ENCODE measurements around the gene HID1. TPM values are rescaled to one million over a fixed set of nuclear protein-coding genes. Genes with fewer than 3 reads are reported as not detected.
A peak's percentile ranks its signal among the peaks of the same experiment; 100 is the strongest.

The HID1 gene
- polyA plus RNA-seq, 2 of the 4 experiments (the other 2 are of a cell fraction): 5.2 to 11.7 TPM

DNA sequence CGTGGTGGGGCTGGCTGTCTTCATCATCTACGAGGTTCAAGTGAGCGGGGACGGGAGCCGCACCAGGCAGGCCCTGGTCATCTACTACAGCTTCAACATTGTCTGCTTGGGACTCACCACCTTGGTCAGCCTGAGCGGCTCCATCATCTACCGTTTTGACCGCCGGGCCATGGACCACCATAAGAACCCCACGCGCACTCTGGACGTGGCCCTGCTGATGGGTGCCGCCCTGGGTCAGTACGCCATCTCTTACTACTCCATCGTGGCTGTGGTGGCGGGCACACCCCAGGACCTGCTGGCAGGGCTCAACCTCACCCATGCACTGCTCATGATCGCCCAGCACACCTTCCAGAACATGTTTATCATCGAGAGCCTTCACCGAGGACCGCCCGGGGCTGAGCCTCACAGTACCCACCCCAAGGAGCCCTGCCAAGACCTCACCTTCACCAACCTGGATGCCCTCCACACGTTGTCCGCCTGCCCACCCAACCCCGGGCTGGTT lies 42.0 kb downstream of the HID1 start:
- Histone ChIP-seq H3K4me1 (peaks cover 12% of the 10 kb centered on the region; the same call in 2 of the 3 replicates), H3K4me2 (no peak overlapping the region), H3K4me3 (no peak overlapping the region), H3K27ac (peak overlapping the region in 1 of 2 experiments; percentile 24; a peak in 1 of 6 replicates), H3K9me3 (no peaks in the 10 kb centered on the region)
- CTCF ChIA-PET: interaction anchor here (1.0 to 42.0 kb wide), 4 partner anchors 8 to 82 kb away, joined by 3 to 1448 read pairs (median 46); partner anchors contain the start of genes HID1, MRPL58, OTOP2 and USH1G
- FAIRE-seq (no peak), DNase-seq (ENCODE audit: low read depth in 1 of 2, low spot score in 1 of 2) (no peak), ATAC-seq (no peak)
- TF ChIP-seq FOXS1 (CRISPR knock-in tag; IDR thresholded peaks at IDR 0.05): no peak
- no peak for TF ChIP-seq ZSCAN20 (CRISPR knock-in tag; IDR thresholded peaks at IDR 0.05)
- TF ChIP-seq TP53 (CRISPR knock-in tag; IDR thresholded peaks at IDR 0.05): no peak
- TF ChIP-seq ZFP36 (IDR thresholded peaks at IDR 0.05; ENCODE audit: borderline replicate concordance, partially characterized antibody): no peak
- no peak for TF ChIP-seq KDM5A (IDR thresholded peaks at IDR 0.05)
- POLR2A ChIA-PET: no interaction called here
- WGBS (ENCODE audit: missing lambda C conversion rate): 93% methylated on average over 24 of the region's 24 CpGs

- FAIRE-seq: no peak
- peaks cover 15% of the 10 kb centered on the region; the same call in 2 of the 3 replicates for H3K4me1 ChIP-seq
- no peak overlapping the region for H3K27ac ChIP-seq
- ChIA-PET POLR2A (no interaction called here), CTCF (interaction anchor here (0.5 to 42.0 kb wide), 6 partner anchors 7 to 342 kb away, joined by 3 to 1448 read pairs (median 5); partner anchors contain the start of genes HID1, MIF4GD, OTOP2 and USH1G)
- 65% methylated on average over 6 of the region's 6 CpGs for WGBS (ENCODE audit: missing lambda C conversion rate)
- no peaks in the 10 kb centered on the region for H3K9me3 ChIP-seq
- DNase-seq (ENCODE audit: low read depth in 1 of 2, low spot score in 1 of 2): no peak
- no peak for TF ChIP-seq NFE2L2 (conservative IDR thresholded peaks at IDR 0.05; ENCODE audit: low read length)
- no peak for TF ChIP-seq RFX5 (IDR thresholded peaks at IDR 0.05)
- no peak for TF ChIP-seq HOXB5 (CRISPR knock-in tag; IDR thresholded peaks at IDR 0.05)
- TF ChIP-seq SREBF2 (IDR thresholded peaks at IDR 0.05): no peak
- no peak for TF ChIP-seq POLR2AphosphoS2 (conservative IDR thresholded peaks at IDR 0.05; ENCODE audit: low read length)
- no peak for TF ChIP-seq RARB (CRISPR knock-in tag; IDR thresholded peaks at IDR 0.05)
- no peak for TF ChIP-seq GATA3 (IDR thresholded peaks at IDR 0.05; ENCODE audit: borderline replicate concordance)
- TF ChIP-seq SMC3 (IDR thresholded peaks at IDR 0.05): no peak
- no peak for TF ChIP-seq MAZ (IDR thresholded peaks at IDR 0.05; ENCODE audit: borderline replicate concordance, low read depth, low read length)
- no peak for TF ChIP-seq RAD21 (conservative IDR thresholded peaks at IDR 0.05 in 1 of 2, IDR thresholded peaks at IDR 0.05 in 1 of 2)
- TF ChIP-seq ELK1 (IDR thresholded peaks at IDR 0.05; ENCODE audit: low read depth, low read length): no peak
- TF ChIP-seq, protein P1, sequence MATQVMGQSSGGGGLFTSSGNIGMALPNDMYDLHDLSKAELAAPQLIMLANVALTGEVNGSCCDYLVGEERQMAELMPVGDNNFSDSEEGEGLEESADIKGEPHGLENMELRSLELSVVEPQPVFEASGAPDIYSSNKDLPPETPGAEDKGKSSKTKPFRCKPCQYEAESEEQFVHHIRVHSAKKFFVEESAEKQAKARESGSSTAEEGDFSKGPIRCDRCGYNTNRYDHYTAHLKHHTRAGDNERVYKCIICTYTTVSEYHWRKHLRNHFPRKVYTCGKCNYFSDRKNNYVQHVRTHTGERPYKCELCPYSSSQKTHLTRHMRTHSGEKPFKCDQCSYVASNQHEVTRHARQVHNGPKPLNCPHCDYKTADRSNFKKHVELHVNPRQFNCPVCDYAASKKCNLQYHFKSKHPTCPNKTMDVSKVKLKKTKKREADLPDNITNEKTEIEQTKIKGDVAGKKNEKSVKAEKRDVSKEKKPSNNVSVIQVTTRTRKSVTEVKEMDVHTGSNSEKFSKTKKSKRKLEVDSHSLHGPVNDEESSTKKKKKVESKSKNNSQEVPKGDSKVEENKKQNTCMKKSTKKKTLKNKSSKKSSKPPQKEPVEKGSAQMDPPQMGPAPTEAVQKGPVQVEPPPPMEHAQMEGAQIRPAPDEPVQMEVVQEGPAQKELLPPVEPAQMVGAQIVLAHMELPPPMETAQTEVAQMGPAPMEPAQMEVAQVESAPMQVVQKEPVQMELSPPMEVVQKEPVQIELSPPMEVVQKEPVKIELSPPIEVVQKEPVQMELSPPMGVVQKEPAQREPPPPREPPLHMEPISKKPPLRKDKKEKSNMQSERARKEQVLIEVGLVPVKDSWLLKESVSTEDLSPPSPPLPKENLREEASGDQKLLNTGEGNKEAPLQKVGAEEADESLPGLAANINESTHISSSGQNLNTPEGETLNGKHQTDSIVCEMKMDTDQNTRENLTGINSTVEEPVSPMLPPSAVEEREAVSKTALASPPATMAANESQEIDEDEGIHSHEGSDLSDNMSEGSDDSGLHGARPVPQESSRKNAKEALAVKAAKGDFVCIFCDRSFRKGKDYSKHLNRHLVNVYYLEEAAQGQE (IDR thresholded peaks at IDR 0.05): no peak
- TF ChIP-seq HDAC2 (IDR thresholded peaks at IDR 0.05): no peak
- no peak for TF ChIP-seq EHMT2 (IDR thresholded peaks at IDR 0.05; ENCODE audit: low read depth)
- ATAC-seq: no peak
- no peak overlapping the region for H3K4me2 ChIP-seq
- no peak overlapping the region for H3K4me3 ChIP-seq
Measured at GRCh38 chr17:74928786-74929185, 43.8 kb downstream of the HID1 start.

DNA sequence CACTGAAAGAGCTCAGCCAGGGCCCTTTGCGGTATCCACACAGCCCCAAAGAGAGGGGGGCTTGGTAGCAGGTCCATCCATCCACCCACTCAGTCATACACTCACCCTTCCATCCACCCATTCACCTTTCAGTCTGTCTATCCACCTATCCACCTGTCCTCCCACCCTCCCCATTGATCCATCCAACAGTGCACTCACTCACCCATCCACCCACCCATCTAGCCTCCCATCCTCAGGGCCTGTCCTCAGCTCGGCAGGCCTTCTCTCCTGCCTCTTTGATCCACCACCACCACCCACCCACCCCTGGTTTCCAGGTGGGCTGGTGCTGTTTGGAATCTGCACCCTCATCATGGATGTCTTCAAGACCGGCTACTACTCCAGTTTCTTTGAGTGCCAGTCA lies 47.3 kb downstream of the HID1 start:
- 77% methylated on average over 3 of the region's 3 CpGs for WGBS (ENCODE audit: missing lambda C conversion rate)
- ChIA-PET POLR2A (interaction anchor here (1.4 kb wide), 1 partner anchor 52 kb away, joined by 5 read pairs; the partner anchor contains the start of gene FDXR), CTCF (interaction anchor here (0.9 to 42.0 kb wide), 11 partner anchors 7 to 276 kb away, joined by 3 to 1448 read pairs (median 8); partner anchors contain the start of genes HID1, MRPL58 and OTOP3)
- Histone ChIP-seq H3K27ac (no peak overlapping the region), H3K4me3 (no peak overlapping the region), H3K4me1 (peaks cover 24% of the 10 kb centered on the region; the same call in 2 of the 3 replicates), H3K4me2 (no peak overlapping the region), H3K9me3 (no peaks in the 10 kb centered on the region)
- DNase-seq (ENCODE audit: low read depth in 1 of 2, low spot score in 1 of 2): no peak
- FAIRE-seq: no peak
- ATAC-seq: no peak
- TF ChIP-seq RFX5 (IDR thresholded peaks at IDR 0.05) (no peak), MAZ (IDR thresholded peaks at IDR 0.05; ENCODE audit: borderline replicate concordance, low read depth, low read length) (no peak), FOSB (CRISPR knock-in tag; IDR thresholded peaks at IDR 0.05) (no peak), FOSL2 (IDR thresholded peaks at IDR 0.05) (no peak), FOSL2 (CRISPR knock-in tag; IDR thresholded peaks at IDR 0.05) (no peak), CEBPB (IDR thresholded peaks at IDR 0.05) (no peak), HMGXB4 (CRISPR knock-in tag; IDR thresholded peaks at IDR 0.05; ENCODE audit: borderline replicate concordance) (no peak), RNF2 (IDR thresholded peaks at IDR 0.05; ENCODE audit: borderline replicate concordance, low read depth) (no peak), RAD21 (conservative IDR thresholded peaks at IDR 0.05 in 1 of 2, IDR thresholded peaks at IDR 0.05 in 1 of 2) (no peak), GATA3 (IDR thresholded peaks at IDR 0.05; ENCODE audit: borderline replicate concordance) (no peak)

Data from A549 (cell line).